PC-9 (cell line): Measurements from ENCODE around the gene VASH2. TPM values are rescaled to one million over a fixed set of nuclear protein-coding genes. Genes with fewer than 3 reads are reported as not detected.

Experiments used
- BruUV-seq: library from RNA; stranded (reverse); fragments of 400-500 nt; replicated peaks from 2 replicates; lab custom pipeline; 2021; lab: Mats Ljungman, UMichigan
- CTCF ChIA-PET: fragments of 300-600 bp; sonication (Branson Sonifier 250); formaldehyde crosslinking; loops from one replicate; lab custom pipeline; 2022; ENCODE audit warnings: antibody characterized with exemption; lab: Charles Lee
- POLR2A ChIA-PET: fragments of 300-600 bp; sonication (Branson Sonifier 250); formaldehyde crosslinking; loops from one replicate; lab custom pipeline; 2022; ENCODE audit warnings: antibody characterized with exemption; ENCODE audit not compliant: unreplicated experiment; lab: Charles Lee
- DNase-seq, 2 experiments: peaks; one replicate each; pipeline versions ENCODE4 v3.0.0 to v3.0.0-alpha.2; 2015 to 2022; ENCODE audit warnings: mixed read lengths in 1 of 2
- H2AFZ ChIP-seq: fragments of 200-600 bp; sonication (generic); 2 replicates; pipeline ENCODE4 v1.8.1; 2017; ENCODE audit warnings: antibody characterized with exemption
- H3F3A ChIP-seq: fragments of 200-600 bp; sonication (generic); 2 replicates; pipeline ENCODE4 v1.8.1; 2017; ENCODE audit warnings: antibody characterized with exemption, mild to moderate bottlenecking, low read depth; ENCODE audit not compliant: insufficient read depth
- H3K27ac ChIP-seq: fragments of 200-600 bp; sonication (generic); 2 replicates; pipeline ENCODE4 v1.6.1; 2016; ENCODE audit warnings: mixed run types
- H3K27me3 ChIP-seq: fragments of 200-600 bp; sonication (generic); 2 replicates; pipeline ENCODE4 v1.6.1; 2016; ENCODE audit warnings: low read depth, mixed run types; ENCODE audit not compliant: insufficient read depth
- H3K36me3 ChIP-seq: fragments of 200-600 bp; sonication (generic); 2 replicates; pipeline ENCODE4 v1.6.1; 2016; ENCODE audit warnings: low read depth, mixed run types
- H3K4me1 ChIP-seq: fragments of 200-600 bp; sonication (generic); replicated peaks from 2 replicates; pipeline ENCODE4 v1.6.1; 2016; ENCODE audit warnings: mixed run types; ENCODE audit not compliant: insufficient read depth
- H3K4me2 ChIP-seq: fragments of 200-600 bp; sonication (generic); 2 replicates; pipeline ENCODE4 v1.6.1; 2017; ENCODE audit warnings: mixed run types
- H3K4me3 ChIP-seq: fragments of 200-600 bp; sonication (generic); 2 replicates; pipeline ENCODE4 v1.6.1; 2016; ENCODE audit warnings: mixed run types
- H3K79me2 ChIP-seq: fragments of 200-600 bp; sonication (generic); 2 replicates; pipeline ENCODE4 v1.6.1; 2017; ENCODE audit warnings: low read depth, mixed run types
- H3K9me2 ChIP-seq: fragments of 200-600 bp; sonication (generic); 2 replicates; pipeline ENCODE4 v1.8.1; 2017; ENCODE audit warnings: mild to moderate bottlenecking; ENCODE audit not compliant: insufficient read depth
- H3K9me3 ChIP-seq: fragments of 200-600 bp; sonication (generic); 2 replicates; pipeline ENCODE4 v1.8.1; 2016; ENCODE audit warnings: low read depth; ENCODE audit not compliant: insufficient read depth
- H4K20me1 ChIP-seq: fragments of 200-600 bp; sonication (generic); 2 replicates; pipeline ENCODE4 v1.8.1; 2017; ENCODE audit not compliant: insufficient read depth
- CTCF ChIP-seq: fragments of 200-600 bp; sonication (generic); conservative IDR thresholded peaks from 2 replicates; pipeline ENCODE4 v1.6.1; 2017; ENCODE audit warnings: mixed run types, antibody characterized with exemption, mild to moderate bottlenecking, moderate library complexity
- EZH2 ChIP-seq: fragments of 200-600 bp; sonication (generic); IDR thresholded peaks from 2 replicates; pipeline ENCODE4 v1.8.0; 2017; ENCODE audit warnings: antibody characterized with exemption, low read depth
- intact Hi-C: fragments of 100-400 bp; cut with micrococcal nuclease; formaldehyde crosslinking; loops from one replicate; pipeline ENCODE4 v1.10.0; 2022; ENCODE audit not compliant: unreplicated experiment
- total RNA-seq: library from RNA; stranded (reverse); gene quantifications from 2 replicates; pipeline ENCODE4 v1.2.3, GENCODE V29; 2021

VASH2 gene
- total RNA-seq, 1 experiment from 2014 or later, result not detected

- no peak overlapping the region for H3K27ac ChIP-seq
- BruUV-seq, result no TSS peak
- POLR2A ChIA-PET, result no interaction called here
Measured at GRCh38 chr1:212937034-212937433, 13.3 kb upstream of the VASH2 start.

GRCh38 chr1:212938846-212939245 lies 11.5 kb upstream of the VASH2 start:
- Histone ChIP-seq H3K9me2 (no peaks in the 10 kb centered on the region), H3K4me3 (no peak overlapping the region), H3K79me2 (no peaks in the 10 kb centered on the region), H3K27ac (no peak overlapping the region), H2AFZ (no peak overlapping the region), H3K9me3 (no peaks in the 10 kb centered on the region), H3K36me3 (no peaks in the 10 kb centered on the region), H3K27me3 (no peaks in the 10 kb centered on the region), H4K20me1 (no peaks in the 10 kb centered on the region), H3F3A (no peaks in the 10 kb centered on the region), H3K4me2 (no peak overlapping the region), H3K4me1 (no peaks in the 10 kb centered on the region)
- BruUV-seq, result no TSS peak
- ChIA-PET POLR2A (no interaction called here), CTCF (no interaction called here)
- no peak for DNase-seq
- intact Hi-C loops, result no loop called here
- TF ChIP-seq EZH2, result no peak
- TF ChIP-seq CTCF, result no peak

More at GRCh38 chr1:212937034-212937433, 13.3 kb upstream of the VASH2 start:
- H3K36me3 ChIP-seq, result no peaks in the 10 kb centered on the region
- no peak overlapping the region for H2AFZ ChIP-seq
- H3K4me1 ChIP-seq, result no peaks in the 10 kb centered on the region
- no peak overlapping the region for H3K4me3 ChIP-seq
- CTCF ChIA-PET, result interaction anchor here (0.6 kb wide), 1 partner anchor 30 kb away, joined by 3 read pairs; no protein-coding TSS in a partner anchor
- intact Hi-C loops, result no loop called here
- H3K9me2 ChIP-seq, result no peaks in the 10 kb centered on the region
- TF ChIP-seq CTCF (no peak), EZH2 (no peak)
- no peaks in the 10 kb centered on the region for H3K9me3 ChIP-seq
- H3K79me2 ChIP-seq, result no peaks in the 10 kb centered on the region
- no peak for DNase-seq
- H4K20me1 ChIP-seq, result no peaks in the 10 kb centered on the region
- no peak overlapping the region for H3K4me2 ChIP-seq
- no peaks in the 10 kb centered on the region for H3K27me3 ChIP-seq
- H3F3A ChIP-seq, result no peaks in the 10 kb centered on the region

- H3K9me3 ChIP-seq, result no peaks in the 10 kb centered on the region
- no peak overlapping the region for H3K4me3 ChIP-seq
- H3K9me2 ChIP-seq, result no peaks in the 10 kb centered on the region
- no peaks in the 10 kb centered on the region for H3K4me1 ChIP-seq
- DNase-seq, result no peak
- no peaks in the 10 kb centered on the region for H3K27me3 ChIP-seq
- H3K27ac ChIP-seq, result no peak overlapping the region
- H3K79me2 ChIP-seq, result no peaks in the 10 kb centered on the region
- no peak overlapping the region for H2AFZ ChIP-seq
- no peaks in the 10 kb centered on the region for H3F3A ChIP-seq
- no peaks in the 10 kb centered on the region for H4K20me1 ChIP-seq
- intact Hi-C loops, result no loop called here
- TF ChIP-seq EZH2, result no peak
- TF ChIP-seq CTCF, result no peak
- H3K4me2 ChIP-seq, result no peak overlapping the region
- H3K36me3 ChIP-seq, result no peaks in the 10 kb centered on the region
- ChIA-PET CTCF (no interaction called here), POLR2A (no interaction called here)
- no TSS peak for BruUV-seq
Measured at GRCh38 chr1:212941452-212941851, 8.9 kb upstream of the VASH2 start.
